Measurements from ENCODE around the gene TEKT2.

The TEKT2 gene

GRCh38 chr1:36106269-36106668 is 22.4 kb downstream of the TEKT2 start:
- DNase-seq (ENCODE audit: insufficient read length, low spot score) = no peak
- no peak for TF ChIP-seq CTCF (IDR thresholded peaks at IDR 0.05; ENCODE audit: insufficient read depth, missing control alignments)
- no peak for FAIRE-seq

GRCh38 chr1:36107394-36107793 is 23.5 kb downstream of the TEKT2 start:
- no peak for TF ChIP-seq CTCF (IDR thresholded peaks at IDR 0.05; ENCODE audit: insufficient read depth, missing control alignments)
- DNase-seq (ENCODE audit: insufficient read length, low spot score) (no peak), FAIRE-seq (no peak)

- FAIRE-seq (no peak), DNase-seq (ENCODE audit: insufficient read length, low spot score) (no peak)
Measured at GRCh38 chr1:36108314-36108713, 24.4 kb downstream of the TEKT2 start.

GRCh38 chr1:36109041-36109679 is 25.3 kb downstream of the TEKT2 start:
- TF ChIP-seq CTCF (IDR thresholded peaks at IDR 0.05; ENCODE audit: insufficient read depth, missing control alignments) = no peak
- FAIRE-seq = no peak
- DNase-seq (ENCODE audit: insufficient read length, low spot score) = no peak

More at GRCh38 chr1:36108314-36108713, 24.4 kb downstream of the TEKT2 start:
- TF ChIP-seq CTCF (IDR thresholded peaks at IDR 0.05; ENCODE audit: insufficient read depth, missing control alignments) = no peak

GRCh38 chr1:36111151-36111550 is 27.3 kb downstream of the TEKT2 start:
- DNase-seq (ENCODE audit: insufficient read length, low spot score) (no peak), FAIRE-seq (no peak)
- no peak for TF ChIP-seq CTCF (IDR thresholded peaks at IDR 0.05; ENCODE audit: insufficient read depth, missing control alignments)

GRCh38 chr1:36112823-36113222 is 28.9 kb downstream of the TEKT2 start:
- FAIRE-seq (no peak), DNase-seq (ENCODE audit: insufficient read length, low spot score) (no peak)
- TF ChIP-seq CTCF (IDR thresholded peaks at IDR 0.05; ENCODE audit: insufficient read depth, missing control alignments) = no peak

- DNase-seq (ENCODE audit: insufficient read length, low spot score) (no peak), FAIRE-seq (no peak)
- TF ChIP-seq CTCF (IDR thresholded peaks at IDR 0.05; ENCODE audit: insufficient read depth, missing control alignments) = no peak
Measured at GRCh38 chr1:36114371-36114770, 30.5 kb downstream of the TEKT2 start.
